NCI-H345 (cell line): ENCODE data around the gene CACNG6.

Source experiments
- DNase-seq: peaks from one replicate; lab custom pipeline; 2025; lab: John Stamatoyannopoulos, UW

CACNG6 gene

GRCh38 chr19:54047616-54048015, 56.2 kb downstream of the CACNG6 start:
- DNase-seq, result no peak
